Posterior vena cava (tissue), 2 donors: ENCODE data around the gene SPCS3. TPM values are rescaled to one million over a fixed set of nuclear protein-coding genes. Genes with fewer than 3 reads are reported as not detected.
A peak's percentile ranks its signal among the peaks of the same experiment; 100 is the strongest.
"Not testable (repeated sequence)": the region's sequence is repeated elsewhere in the genome, so short reads cannot be mapped to it uniquely, and the experiment has no call there.

ENCODE experiments used
- DNase-seq: peaks from one replicate; pipeline ENCODE4 v3.0.0-alpha.2; 2020; ENCODE audit warnings: low spot score
- intact Hi-C, 2 donors: fragments of 100-400 bp; cut with DNase I; formaldehyde crosslinking; loops; one replicate each; pipeline versions ENCODE4 v1.14.1 to v1.14.2; 2022 to 2023
- long read RNA-seq, 2 donors: library from polyadenylated mRNA; unstranded; transcript quantifications; one replicate each; pipeline ENCODE4 v2.0.0, GENCODE V29; 2020 to 2021
- total RNA-seq, 2 donors: library from RNA; stranded (reverse); fragmentation: NEBNext Ultra II Directional; extraction: Animal tissue kit (Norgen Biotek cat#: 25700); gene quantifications; one replicate each; pipeline ENCODE4 v1.2.1, GENCODE V29; 2021
- donor health status: DM: yes; HTN: yes; CAD: no.
- donor health status: DM: yes; HTN: yes; CAD: no.

Gene SPCS3
- total RNA-seq = 100 to 1,000 TPM; 127 to 184 TPM
- long read RNA-seq, donor 1, full-length matches to known transcripts = 14 of 18 reads
- long read RNA-seq, donor 1, partial matches to known transcripts = 0 of 18 reads
- long read RNA-seq, donor 1, other reads (novel, unspliced or antisense) = 4 of 18 reads
- long read RNA-seq, donor 2, full-length matches to known transcripts = 62 of 67 reads
- long read RNA-seq, donor 2, partial matches to known transcripts = 0 of 67 reads
- long read RNA-seq, donor 2, other reads (novel, unspliced or antisense) = 5 of 67 reads

DNA sequence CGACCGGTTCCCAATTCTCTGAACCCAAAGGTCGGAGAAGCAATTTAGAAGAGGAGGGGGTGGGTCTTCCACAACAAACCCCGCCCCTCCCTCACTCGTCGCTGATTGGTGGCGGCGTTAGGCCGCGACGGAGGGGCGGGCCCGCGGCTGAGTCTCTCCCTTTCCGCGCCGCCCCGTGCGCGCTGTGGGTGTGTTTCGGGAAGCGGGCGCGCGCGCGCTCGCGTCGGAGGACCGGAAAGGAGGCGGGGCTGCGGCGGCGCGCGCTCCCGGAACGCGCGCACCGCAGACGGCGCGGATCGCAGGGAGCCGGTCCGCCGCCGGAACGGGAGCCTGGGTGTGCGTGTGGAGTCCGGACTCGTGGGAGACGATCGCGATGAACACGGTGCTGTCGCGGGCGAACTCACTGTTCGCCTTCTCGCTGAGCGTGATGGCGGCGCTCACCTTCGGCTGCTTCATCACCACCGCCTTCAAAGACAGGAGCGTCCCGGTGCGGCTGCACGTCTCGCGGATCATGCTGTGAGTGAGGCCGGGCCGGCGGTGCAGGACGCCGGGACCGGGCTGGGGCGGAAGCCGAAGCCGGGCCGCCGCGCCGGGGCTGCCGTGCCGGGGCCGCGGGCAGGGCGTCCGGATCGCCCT is at the start of gene SPCS3:
TSS of gene SPCS3 (plus strand) at position 263 of the 636 bp plus-strand sequence. CDS start at position 374, 111 bp downstream.
- intact Hi-C loops = no loop called here
- DNase-seq = peak; percentile 99

DNA sequence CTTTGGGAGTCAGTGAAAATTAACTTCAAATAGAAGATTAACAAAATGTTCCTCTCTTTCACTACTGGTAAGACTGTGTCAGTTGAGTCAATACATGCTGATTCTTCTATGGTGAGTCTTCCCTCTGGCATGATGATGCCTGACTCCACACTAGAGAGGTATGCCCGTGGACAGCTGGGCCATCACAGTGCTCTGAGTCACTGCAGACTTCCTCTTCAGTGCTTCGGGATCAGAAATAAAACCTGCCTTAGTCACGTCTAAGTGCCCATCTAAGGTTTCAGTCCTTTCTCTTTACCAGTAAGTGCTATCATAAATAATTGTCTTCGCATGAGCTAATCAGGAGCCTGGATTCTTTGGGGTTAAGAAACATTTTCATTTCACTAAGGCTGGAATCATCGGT is 49.1 kb upstream of the SPCS3 start:
- intact Hi-C loops = loop anchor here in 1 of 2 donors (10.0 kb wide), 1 partner anchor 76 kb away; the partner anchor contains the start of gene SPATA4
- DNase-seq = no peak

DNA sequence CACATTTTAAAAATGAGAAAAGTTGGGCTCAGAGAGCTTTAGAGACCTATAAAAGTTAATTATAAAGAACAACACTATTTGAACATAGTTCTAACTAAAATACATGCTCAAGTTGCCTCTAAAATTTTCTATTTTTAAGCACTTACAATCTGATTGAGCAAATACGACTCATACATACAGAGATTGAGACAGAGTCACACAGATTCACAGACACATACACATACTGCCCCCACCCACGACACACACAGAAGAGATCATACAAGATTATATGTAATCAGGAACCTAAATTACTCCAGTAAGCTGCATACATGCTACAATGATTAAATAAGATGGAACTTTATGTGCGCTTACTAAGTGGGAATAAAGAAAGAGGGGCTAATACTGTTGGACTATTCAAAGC is 48.0 kb upstream of the SPCS3 start:
- DNase-seq = no peak
- intact Hi-C loops = loop anchor here in 1 of 2 donors (10.0 kb wide), 1 partner anchor 77 kb away; the partner anchor contains the start of gene SPATA4

DNA sequence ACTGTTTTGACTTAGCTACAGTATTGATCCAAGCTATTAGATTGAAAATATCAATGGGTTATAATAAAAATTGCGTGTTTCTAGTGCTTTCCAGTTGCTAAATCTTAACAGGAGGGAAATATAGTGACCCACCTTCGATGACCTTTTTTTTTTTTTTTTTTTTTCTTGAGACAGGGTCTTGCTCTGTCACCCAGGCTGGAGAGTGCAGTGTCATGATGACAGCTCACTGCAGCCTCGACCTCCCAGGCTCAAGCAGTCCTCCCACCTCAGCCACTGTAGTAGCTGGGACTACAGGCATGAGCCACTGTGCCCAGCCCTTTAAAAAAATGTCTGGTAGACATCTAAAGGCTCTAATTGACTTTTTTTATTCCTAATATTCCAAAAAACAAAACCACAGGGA is 47.0 kb upstream of the SPCS3 start:
- DNase-seq = no peak
- intact Hi-C loops = loop anchor here in 1 of 2 donors (10.0 kb wide), 1 partner anchor 78 kb away; the partner anchor contains the start of gene SPATA4

DNA sequence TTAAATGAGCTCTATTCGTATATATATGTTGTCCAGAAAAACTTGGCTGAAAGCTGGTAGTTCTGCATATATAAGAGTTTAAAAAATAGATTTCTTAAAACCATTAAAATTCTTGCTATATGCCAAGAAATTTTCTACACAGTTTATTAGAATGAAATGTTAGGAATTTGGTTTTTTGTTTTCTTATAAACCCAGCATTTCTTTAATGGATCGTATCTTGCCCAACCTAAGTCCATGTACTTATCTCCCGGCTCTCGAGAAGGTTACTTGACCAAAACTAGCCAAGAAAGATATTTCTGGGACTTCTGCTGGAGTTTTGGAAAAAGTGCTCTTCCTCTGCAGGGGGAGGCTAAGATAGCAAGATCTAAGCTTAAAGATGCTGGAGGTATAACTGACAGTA is 46.0 kb upstream of the SPCS3 start:
- intact Hi-C loops = loop anchor here in 1 of 2 donors (10.0 kb wide), 1 partner anchor 79 kb away; the partner anchor contains the start of gene SPATA4

DNA sequence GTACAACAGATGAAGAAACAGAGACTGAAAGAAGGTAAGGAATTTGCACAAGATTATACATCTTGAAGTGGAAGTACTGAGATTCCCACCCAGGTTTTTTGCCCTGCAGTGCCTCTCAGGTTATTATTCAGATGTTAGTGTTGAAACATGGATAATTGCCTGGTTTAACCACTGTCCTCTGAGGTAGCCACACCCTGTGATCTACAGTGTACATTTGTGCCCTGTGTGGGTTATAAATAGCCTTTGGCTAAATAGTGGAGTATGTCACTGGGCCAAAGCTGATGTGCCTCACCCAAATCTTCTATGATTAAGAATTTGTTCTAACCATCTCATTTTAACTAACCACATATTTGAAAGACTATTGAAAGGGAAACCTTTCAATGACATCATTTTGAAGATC is 45.3 kb upstream of the SPCS3 start:
- intact Hi-C loops = loop anchor here in 1 of 2 donors (10.0 kb wide), 1 partner anchor 80 kb away; the partner anchor contains the start of gene SPATA4
- DNase-seq = no peak

More for the DNA sequence above, 46.0 kb upstream of the SPCS3 start:
- DNase-seq = no peak

DNA sequence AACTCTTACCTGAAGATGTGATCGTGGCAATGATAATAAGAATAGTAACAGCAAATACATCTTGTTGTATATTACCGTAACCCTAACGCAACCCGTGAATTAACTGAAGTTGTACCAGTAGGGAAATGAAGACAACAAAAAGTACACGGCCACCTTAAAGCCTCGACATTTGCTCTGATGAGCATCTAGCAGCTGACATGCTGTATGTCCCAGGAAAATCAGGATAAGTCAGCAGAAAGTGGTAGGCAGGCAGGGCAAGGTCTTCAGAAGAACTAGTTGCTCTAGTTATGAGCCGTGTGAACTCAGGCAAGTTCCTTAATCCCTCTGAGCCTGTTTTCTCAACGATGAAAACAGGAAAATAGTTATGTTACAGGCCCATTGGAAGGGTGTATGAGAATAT is 43.1 kb upstream of the SPCS3 start:
- intact Hi-C loops = loop anchor here in 1 of 2 donors (10.0 kb wide), 1 partner anchor 82 kb away; the partner anchor contains the start of gene SPATA4
- DNase-seq = no peak

DNA sequence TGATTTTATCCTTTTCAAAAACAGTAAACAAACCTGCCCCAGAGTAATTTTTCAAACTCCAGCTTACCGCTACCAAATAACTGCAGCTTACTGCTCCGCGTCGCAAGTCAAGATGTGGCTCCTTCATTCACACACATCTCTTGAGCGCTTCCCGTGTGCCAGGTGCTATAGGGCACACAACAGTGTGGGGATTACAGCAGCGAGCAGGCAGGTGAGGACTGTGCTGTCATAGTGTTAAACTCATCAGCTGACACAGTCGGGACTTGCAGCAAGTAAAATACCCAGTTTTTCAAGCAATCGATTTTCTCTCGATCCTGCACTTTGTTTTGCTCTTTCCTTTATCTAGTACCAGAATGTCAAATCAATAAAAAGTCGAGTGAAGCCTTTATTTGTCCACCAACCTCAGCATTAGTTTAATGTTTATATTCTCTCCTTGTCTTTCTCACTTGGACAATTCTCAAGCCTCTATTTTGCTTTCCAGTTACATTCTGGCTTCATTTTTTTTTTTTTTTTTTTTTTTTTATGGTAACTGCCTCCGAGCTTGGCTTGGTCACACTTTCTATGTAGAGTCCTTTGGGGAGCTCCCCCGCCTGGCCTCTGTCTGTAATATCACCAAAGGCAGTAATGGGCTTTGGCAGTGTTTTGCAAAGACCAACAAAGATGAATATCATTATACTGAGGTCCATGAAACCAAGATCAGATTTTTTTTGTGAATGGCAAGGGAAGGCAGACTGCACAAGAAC is 42.4 kb upstream of the SPCS3 start:
- DNase-seq = peak; percentile 83
- intact Hi-C loops = loop anchor here in 1 of 2 donors (10.0 kb wide), 1 partner anchor 83 kb away; the partner anchor contains the start of gene SPATA4

DNA sequence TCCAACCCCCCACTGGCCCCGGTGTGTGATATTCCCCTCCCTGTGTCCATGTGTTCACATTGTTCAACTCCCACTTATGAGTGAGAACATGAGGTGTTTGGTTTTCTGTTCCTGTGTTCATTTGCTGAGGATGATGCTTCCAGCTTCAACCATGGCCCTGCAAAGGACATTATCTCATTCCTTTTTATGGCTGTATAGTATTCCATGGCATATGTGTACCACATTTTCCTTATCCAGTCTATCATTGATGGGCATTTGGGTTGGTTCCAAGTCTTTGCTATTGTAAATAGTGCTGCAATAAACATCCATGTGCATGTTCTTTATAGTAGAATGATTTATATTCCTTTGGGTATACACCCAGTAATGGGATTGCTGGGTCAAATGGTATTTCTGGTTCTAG is 40.2 kb upstream of the SPCS3 start:
- intact Hi-C loops = loop anchor here in 1 of 2 donors (10.0 kb wide), 1 partner anchor 85 kb away; the partner anchor contains the start of gene SPATA4
- not testable (repeated sequence) for DNase-seq

DNA sequence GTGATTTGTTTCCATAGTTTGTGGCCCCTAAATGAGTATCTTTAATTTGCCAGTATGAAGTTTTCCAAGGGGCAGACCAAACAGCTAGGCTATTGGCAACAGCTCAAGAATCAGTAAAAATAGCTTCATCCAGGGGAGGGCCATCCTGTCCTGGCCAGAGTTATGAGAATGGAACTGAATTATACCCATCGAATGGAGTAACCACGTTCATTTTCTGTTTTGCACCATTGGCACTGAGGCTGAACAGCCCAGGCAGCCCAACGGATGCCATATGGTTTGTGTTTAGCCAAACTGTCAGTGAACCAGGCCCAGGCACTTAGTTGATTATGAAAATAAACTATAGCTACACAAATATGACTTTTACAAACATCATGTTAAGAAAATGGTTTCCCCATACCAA is 33.0 kb upstream of the SPCS3 start:
- intact Hi-C loops = no loop called here
- DNase-seq = no peak

DNA sequence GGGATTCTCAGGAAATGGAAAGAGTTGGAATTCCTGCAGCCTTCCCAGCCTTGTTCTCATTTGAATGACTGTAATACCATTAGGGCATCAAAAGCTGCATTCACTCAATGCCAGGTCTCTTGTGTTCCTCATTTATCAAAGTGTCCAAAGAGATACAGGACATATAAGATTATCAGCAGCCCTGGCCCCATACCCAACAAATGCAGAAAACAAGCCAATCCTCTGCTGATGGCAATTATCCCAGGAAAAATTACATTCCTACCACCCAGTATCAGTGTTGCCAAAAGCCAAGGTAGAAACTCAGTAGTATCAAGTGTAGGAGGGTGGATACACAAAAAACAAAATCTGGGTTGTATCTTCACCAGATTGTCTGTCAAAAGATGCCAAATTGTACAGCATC is 32.2 kb upstream of the SPCS3 start:
- DNase-seq = no peak
- intact Hi-C loops = no loop called here

DNA sequence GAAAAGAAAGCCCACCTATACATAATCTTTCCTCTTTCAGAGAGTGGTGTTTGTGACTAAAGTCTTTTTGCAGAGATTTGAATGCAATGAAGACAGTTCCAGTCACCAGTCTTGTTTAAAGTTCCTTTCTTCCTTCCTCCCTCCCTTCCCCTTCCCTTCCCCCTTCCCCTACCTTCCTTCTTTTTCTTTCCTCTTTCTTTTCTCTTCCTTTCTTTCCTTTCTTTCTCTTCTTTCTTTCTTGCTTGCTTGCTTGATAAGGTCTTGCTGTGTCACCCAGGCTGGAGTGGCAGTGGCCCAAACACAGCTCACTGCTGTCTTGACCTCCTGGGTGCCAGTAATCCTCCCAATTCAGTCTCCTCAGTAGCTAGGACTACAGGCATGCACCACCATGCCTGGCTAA is 31.7 kb upstream of the SPCS3 start:
- no peak for DNase-seq
- intact Hi-C loops = no loop called here

DNA sequence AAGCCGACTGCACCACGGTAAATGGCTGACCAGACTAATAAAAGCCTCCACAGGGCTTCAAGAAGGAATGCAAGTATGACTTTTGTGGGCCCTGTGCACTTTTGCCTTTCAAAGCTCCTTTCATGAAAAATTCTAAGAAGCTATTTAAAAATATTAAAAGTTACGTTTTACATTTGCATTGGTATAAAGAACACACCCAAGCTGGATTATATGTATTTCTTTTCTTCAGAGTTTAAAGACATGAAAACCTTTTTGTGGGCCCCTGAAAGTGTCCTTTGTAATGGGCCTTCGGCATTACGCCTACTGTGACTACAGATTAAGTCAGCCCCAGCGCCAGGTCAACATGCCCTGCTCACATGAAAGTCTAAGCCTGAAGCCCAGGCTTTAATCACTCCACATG is 30.2 kb upstream of the SPCS3 start:
- intact Hi-C loops = no loop called here
- DNase-seq = no peak

DNA sequence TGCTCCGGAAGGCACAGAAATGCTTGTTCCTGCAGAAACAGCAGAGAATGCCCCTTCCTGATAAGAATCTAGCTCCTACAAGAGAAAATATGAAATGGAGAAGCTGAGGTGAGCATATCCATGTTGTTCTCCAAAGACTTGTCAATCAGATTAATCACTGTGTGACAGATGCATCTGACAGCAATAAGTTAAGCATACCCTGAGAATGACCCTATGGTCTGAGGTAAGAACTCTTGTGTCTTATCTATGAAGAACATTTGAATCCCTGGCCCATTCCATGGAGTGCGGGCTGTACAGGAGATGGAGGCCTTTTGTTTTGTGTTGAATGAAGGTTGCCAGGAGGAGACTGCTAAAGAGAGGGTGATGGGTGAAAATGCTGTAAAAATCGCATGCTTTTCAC is 29.2 kb upstream of the SPCS3 start:
- intact Hi-C loops = loop anchor here in 1 of 2 donors (5.0 kb wide), 1 partner anchor 1182 kb away; no protein-coding TSS in a partner anchor
- DNase-seq = no peak

DNA sequence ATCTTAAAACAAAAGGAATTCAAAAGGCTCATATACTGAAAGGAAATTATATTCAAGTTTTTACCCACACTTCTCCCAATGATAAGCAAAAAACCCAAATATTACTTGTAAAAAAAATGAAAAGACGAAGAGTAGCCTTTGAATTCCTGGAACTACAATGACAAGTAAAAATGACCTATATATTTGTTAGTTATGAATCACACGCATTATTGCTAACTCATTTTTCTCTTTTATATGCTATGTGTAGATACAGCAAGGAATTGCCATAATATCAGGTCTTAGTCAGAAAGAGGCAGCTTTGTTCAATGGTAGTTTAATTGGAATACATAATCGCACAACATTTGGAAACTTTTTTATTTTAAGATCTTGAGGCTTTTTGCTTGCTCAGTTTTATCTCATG is 28.0 kb upstream of the SPCS3 start:
- no peak for DNase-seq
- intact Hi-C loops = loop anchor here in 1 of 2 donors (5.0 kb wide), 1 partner anchor 1181 kb away; no protein-coding TSS in a partner anchor

DNA sequence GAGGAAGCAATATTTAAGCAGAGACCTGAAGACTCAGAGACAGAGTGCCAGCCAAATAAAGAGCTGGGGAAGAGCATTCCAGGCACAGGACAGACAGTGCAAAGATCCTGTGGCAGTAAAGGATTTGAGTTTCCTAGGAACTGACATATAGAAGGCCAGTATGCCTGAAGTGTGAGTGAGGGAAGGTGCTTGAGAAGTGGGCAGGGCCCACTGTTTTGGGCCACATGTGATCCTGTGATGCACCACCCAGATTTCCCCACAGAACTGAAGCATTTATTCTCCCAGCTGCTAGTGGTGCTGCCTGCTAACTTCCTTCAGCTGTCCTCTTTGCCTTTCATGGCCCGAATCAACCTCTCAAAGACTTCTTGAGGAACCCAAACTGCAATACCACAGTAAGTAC is 26.8 kb upstream of the SPCS3 start:
- no peak for DNase-seq
- intact Hi-C loops = loop anchor here in 1 of 2 donors (5.0 kb wide), 1 partner anchor 1179 kb away; no protein-coding TSS in a partner anchor

DNA sequence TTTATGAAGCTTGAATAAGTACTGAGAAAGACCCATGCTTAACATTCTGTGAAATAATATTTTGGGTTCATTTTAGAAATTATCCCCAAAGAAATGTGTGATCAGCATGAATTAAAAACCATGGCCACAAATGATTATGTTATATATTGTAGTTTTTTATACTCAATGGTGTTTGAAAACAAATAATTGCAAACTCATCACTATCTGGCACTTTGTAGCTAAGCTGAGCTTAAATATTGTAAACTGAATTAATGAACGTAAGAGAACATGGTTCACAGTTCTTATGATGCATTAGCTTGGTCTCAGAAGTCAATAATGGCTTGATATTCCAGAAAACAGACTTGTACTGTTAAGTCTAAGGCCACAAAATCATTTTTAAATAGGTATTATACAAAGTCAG is 26.1 kb upstream of the SPCS3 start:
- intact Hi-C loops = loop anchor here in 1 of 2 donors (5.0 kb wide), 1 partner anchor 1179 kb away; no protein-coding TSS in a partner anchor
- DNase-seq = no peak

DNA sequence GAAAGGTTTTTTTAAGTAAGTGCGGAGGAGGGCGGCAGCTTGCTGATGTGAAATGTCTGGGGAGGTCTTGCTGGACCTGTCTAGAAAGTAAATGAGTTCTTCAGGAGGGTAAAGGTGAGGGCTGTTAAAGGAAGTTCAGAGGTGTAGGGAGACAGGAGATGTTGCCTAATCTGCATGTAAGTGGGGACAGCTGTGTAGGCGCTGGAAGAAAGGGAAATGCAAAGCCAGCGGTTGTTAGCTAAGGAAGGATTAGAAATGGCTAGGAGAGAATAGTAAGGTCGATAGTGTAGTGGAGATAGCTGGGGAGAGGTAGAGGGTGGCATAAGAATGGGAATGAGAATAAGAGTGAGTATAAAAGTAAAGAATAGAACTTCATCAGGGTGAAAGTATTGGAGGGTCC is 23.9 kb upstream of the SPCS3 start:
- intact Hi-C loops, DNase-seq: not testable (repeated sequence)

DNA sequence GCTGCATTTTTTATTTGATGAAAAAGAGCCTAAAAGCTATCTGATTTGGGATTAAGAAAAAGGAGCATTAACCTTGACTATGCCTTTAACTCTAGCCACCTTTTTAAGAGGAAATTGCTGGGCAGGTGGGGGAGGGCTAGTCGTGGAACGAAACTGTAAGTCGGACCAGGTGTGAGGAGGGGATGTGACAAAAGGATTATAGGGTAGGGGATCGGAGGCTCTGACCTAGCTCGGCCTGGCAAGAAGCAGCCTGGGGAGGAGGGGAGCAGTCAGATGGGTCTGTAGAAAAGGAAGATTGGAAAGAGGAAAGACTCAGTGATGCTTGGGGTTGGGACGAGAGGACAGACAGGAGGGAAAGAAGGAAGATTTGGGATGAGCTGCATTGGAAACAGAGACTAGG is 21.1 kb upstream of the SPCS3 start:
- intact Hi-C loops = no loop called here
- no peak for DNase-seq
